Smooth muscle cell (in vitro differentiated cells): ENCODE measurements around the gene FOXL2NB. TPM values are rescaled to one million over a fixed set of nuclear protein-coding genes. Genes with fewer than 3 reads are reported as not detected.

Experiments
- DNase-seq: peaks from one replicate; lab custom pipeline; 2025; ENCODE audit not compliant: unreplicated experiment; lab: John Stamatoyannopoulos, UW
- H2AFZ ChIP-seq: fragments of 200-600 bp; sonication (generic); 2 replicates; pipeline ENCODE4 v1.6.0; 2016; ENCODE audit warnings: antibody characterized with exemption, low read depth, mild to moderate bottlenecking
- H3F3A ChIP-seq: fragments of 200-600 bp; sonication (generic); 2 replicates; pipeline ENCODE4 v1.6.0; 2017; ENCODE audit warnings: antibody characterized with exemption, low read depth
- H3K27ac ChIP-seq: fragments of 200-600 bp; sonication (generic); 2 replicates; pipeline ENCODE4 v1.5.1; 2016; ENCODE audit warnings: low read depth, mild to moderate bottlenecking
- H3K27me3 ChIP-seq: fragments of 200-600 bp; sonication (generic); 2 replicates; pipeline ENCODE4 v1.6.1; 2016; ENCODE audit warnings: low read depth, mild to moderate bottlenecking
- H3K36me3 ChIP-seq: fragments of 200-600 bp; sonication (generic); 2 replicates; pipeline ENCODE4 v1.5.1; 2016; ENCODE audit warnings: low read depth
- H3K4me1 ChIP-seq: fragments of 200-600 bp; sonication (generic); 2 replicates; pipeline ENCODE4 v1.5.1; 2016; ENCODE audit warnings: low read depth
- H3K4me2 ChIP-seq: fragments of 200-600 bp; sonication (generic); 2 replicates; pipeline ENCODE4 v1.6.0; 2016; ENCODE audit warnings: mild to moderate bottlenecking
- H3K4me3 ChIP-seq: fragments of 200-600 bp; sonication (generic); 2 replicates; pipeline ENCODE4 v1.5.1; 2016; ENCODE audit warnings: mild to moderate bottlenecking
- H3K79me2 ChIP-seq: fragments of 200-600 bp; sonication (generic); 2 replicates; pipeline ENCODE4 v1.6.0; 2016; ENCODE audit warnings: low read depth, mild to moderate bottlenecking
- H3K9ac ChIP-seq: fragments of 200-600 bp; sonication (generic); 2 replicates; pipeline ENCODE4 v1.6.0; 2016; ENCODE audit warnings: low read depth
- H3K9me3 ChIP-seq: fragments of 200-600 bp; sonication (generic); replicated peaks from 2 replicates; pipeline ENCODE4 v1.5.1; 2016; ENCODE audit warnings: low read depth
- H4K20me1 ChIP-seq: fragments of 200-600 bp; sonication (generic); 2 replicates; pipeline ENCODE4 v1.6.0; 2016; ENCODE audit warnings: low read depth
- WGBS: methylation state at CpG from one replicate; pipeline ENCODE4 v1.1.7; 2016; ENCODE audit warnings: low lambda C conversion rate; 5-methylcytosine and 5-hydroxymethylcytosine counted together
- polyA plus RNA-seq: library from polyadenylated mRNA; unstranded; fragments of >200 nt; fragmentation: Nextera tagmentation; extraction: Ambion mirVana; gene quantifications from 2 replicates; pipeline ENCODE4 v1.2.1, GENCODE V29; 2016
- total RNA-seq: library from RNA; depleted of rRNA; stranded (reverse); fragments of >200 nt; gene quantifications from 2 replicates; pipeline ENCODE4 v1.2.3, GENCODE V29; 2014
- TF ChIP-seq, protein P1 (sequence below): fragments of 200-600 bp; sonication (generic); IDR thresholded peaks from 2 replicates; pipeline ENCODE4 v1.5.1; 2017; ENCODE audit warnings: borderline replicate concordance, mild to moderate bottlenecking, antibody characterized with exemption; ENCODE audit not compliant: insufficient read depth, poor library complexity, severe bottlenecking

Gene FOXL2NB
- total and polyA plus RNA-seq, 2 experiments from 2014 or later: not detected

DNA sequence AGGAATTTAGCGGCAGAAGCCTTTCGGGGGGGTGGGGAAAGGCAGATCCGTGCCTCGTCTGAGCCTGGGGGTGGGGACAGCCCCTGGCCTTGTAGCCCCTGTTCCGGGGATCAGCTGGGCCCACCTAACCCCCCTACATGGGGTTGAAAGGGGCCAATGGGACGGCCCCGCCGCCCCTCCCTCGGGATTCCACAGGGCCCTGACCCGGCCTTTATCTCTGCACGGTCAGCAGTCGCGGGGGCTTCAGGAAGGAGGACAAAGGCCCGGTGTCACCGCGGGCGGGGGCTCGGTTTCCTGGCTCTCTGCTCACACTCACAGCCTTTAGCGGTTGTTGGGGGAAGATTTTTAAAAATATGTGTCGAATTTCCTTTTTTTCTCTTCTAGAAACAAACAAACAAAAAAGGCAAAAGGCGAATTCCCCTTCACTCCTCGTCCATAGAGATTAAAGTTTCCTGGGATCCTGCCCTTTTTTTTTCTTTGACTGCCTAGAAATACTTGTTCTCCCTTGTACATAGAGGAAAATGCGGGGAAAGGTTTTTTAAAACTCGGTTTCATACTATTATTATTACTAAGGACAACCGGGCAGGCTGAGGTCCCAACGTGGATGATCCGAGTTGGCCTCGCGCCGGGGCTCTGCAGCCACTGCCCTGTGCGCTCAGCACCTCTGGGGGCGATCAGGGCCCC is 8.0 kb upstream of the FOXL2NB start:
- no peaks in the 10 kb centered on the region for H3F3A ChIP-seq
- H3K4me2 ChIP-seq: peak overlapping the region; percentile 29
- no peak overlapping the region for H2AFZ ChIP-seq
- no peak overlapping the region for H3K27ac ChIP-seq
- H4K20me1 ChIP-seq: no peaks in the 10 kb centered on the region
- WGBS: 4% methylated on average over 29 of the region's 32 CpGs
- H3K79me2 ChIP-seq: no peaks in the 10 kb centered on the region
- H3K27me3 ChIP-seq: peaks cover 100% of the 10 kb centered on the region
- DNase-seq: no peak
- TF ChIP-seq, protein P1, sequence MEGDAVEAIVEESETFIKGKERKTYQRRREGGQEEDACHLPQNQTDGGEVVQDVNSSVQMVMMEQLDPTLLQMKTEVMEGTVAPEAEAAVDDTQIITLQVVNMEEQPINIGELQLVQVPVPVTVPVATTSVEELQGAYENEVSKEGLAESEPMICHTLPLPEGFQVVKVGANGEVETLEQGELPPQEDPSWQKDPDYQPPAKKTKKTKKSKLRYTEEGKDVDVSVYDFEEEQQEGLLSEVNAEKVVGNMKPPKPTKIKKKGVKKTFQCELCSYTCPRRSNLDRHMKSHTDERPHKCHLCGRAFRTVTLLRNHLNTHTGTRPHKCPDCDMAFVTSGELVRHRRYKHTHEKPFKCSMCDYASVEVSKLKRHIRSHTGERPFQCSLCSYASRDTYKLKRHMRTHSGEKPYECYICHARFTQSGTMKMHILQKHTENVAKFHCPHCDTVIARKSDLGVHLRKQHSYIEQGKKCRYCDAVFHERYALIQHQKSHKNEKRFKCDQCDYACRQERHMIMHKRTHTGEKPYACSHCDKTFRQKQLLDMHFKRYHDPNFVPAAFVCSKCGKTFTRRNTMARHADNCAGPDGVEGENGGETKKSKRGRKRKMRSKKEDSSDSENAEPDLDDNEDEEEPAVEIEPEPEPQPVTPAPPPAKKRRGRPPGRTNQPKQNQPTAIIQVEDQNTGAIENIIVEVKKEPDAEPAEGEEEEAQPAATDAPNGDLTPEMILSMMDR: no peak
- H3K36me3 ChIP-seq: no peaks in the 10 kb centered on the region
- no peak overlapping the region for H3K9ac ChIP-seq
- H3K9me3 ChIP-seq: no peaks in the 10 kb centered on the region
- no peak overlapping the region for H3K4me3 ChIP-seq
- H3K4me1 ChIP-seq: peaks cover 21% of the 10 kb centered on the region

DNA sequence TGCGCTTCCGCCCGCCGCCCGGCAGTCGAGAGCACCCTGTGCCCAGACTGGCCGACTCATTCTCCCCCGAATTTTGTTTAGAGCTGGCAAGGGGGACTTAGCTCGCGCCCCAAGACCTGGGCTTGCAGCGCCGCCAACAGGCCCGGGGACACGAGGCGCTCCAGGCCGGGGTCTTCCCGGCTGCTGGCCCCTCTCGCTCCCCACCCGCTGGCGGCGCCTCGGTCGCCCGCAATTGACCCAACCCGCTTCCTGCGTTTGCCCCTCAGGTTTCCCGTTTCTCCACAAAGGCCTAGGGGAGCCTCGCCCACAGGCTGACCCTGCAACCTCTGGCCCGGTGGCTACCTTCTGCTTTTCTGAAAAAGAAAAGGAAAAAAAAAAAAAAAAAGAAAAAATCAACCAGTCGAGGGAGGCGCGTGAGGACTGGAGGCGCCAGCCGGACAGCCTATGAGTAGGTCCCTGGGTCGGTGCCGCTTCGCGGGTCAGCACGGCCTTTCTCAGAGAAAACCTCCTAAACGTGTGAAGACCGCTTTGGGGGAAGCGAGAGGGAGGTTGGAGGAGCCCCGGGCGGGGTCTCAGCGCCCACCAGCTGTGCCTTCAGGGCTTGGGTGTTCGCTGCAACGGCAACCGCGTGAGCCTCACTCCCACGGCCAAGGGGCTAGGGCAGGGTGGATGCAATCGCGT is 7.3 kb upstream of the FOXL2NB start:
- Histone ChIP-seq H3K4me3 (no peak overlapping the region), H3F3A (no peaks in the 10 kb centered on the region), H3K9me3 (no peaks in the 10 kb centered on the region), H3K4me2 (peak overlapping the region; percentile 29), H3K27ac (no peak overlapping the region), H4K20me1 (no peaks in the 10 kb centered on the region), H3K36me3 (no peaks in the 10 kb centered on the region), H3K4me1 (peaks cover 26% of the 10 kb centered on the region), H3K79me2 (no peaks in the 10 kb centered on the region), H3K9ac (no peak overlapping the region), H3K27me3 (peaks cover 100% of the 10 kb centered on the region), H2AFZ (no peak overlapping the region)
- TF ChIP-seq, protein P1: no peak
- WGBS: 4% methylated on average over 52 of the region's 52 CpGs
- DNase-seq: no peak

DNA sequence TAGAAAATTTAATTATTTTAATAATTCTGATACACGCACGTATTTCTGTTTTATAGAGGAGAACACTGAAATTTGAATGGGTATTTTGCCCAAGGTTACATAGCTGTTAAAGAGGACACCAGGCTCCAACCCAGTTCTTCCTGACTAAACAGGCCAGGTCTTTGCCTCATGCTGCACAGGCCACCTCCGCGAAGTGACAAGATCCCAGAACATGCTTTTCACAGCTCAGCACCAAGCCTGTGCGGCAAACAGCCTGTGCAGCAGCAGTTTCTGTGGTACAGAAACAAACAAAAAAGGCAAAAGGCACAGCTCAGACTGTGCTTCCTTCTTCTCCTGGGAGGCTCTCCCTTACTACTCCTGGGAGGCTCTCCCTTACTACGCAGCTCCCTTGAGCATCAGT is 6.6 kb upstream of the FOXL2NB start:
- Histone ChIP-seq H4K20me1 (no peaks in the 10 kb centered on the region), H3K36me3 (no peaks in the 10 kb centered on the region), H3K27ac (no peak overlapping the region), H3K4me1 (peaks cover 31% of the 10 kb centered on the region), H3K79me2 (no peaks in the 10 kb centered on the region), H3K9me3 (no peaks in the 10 kb centered on the region), H3K27me3 (peaks cover 100% of the 10 kb centered on the region), H3K9ac (no peak overlapping the region), H3K4me2 (no peak overlapping the region), H3F3A (no peaks in the 10 kb centered on the region), H3K4me3 (no peak overlapping the region), H2AFZ (no peak overlapping the region)
- DNase-seq: no peak
- WGBS: 87% methylated on average over 6 of the region's 6 CpGs
- TF ChIP-seq, protein P1: no peak
